Activated T-cell treated with anti-CD3 and anti-CD28 coated beads for 1 hour (primary cell): ENCODE results near the gene CFAP46.
"Not testable (repeated sequence)": the region's sequence is repeated elsewhere in the genome, so short reads cannot be mapped to it uniquely, and the experiment has no call there.

Source experiments
- DNase-seq: peaks from one replicate; pipeline ENCODE4 v3.0.0-alpha.2; 2020; ENCODE audit warnings: low read depth

CFAP46 gene

DNA sequence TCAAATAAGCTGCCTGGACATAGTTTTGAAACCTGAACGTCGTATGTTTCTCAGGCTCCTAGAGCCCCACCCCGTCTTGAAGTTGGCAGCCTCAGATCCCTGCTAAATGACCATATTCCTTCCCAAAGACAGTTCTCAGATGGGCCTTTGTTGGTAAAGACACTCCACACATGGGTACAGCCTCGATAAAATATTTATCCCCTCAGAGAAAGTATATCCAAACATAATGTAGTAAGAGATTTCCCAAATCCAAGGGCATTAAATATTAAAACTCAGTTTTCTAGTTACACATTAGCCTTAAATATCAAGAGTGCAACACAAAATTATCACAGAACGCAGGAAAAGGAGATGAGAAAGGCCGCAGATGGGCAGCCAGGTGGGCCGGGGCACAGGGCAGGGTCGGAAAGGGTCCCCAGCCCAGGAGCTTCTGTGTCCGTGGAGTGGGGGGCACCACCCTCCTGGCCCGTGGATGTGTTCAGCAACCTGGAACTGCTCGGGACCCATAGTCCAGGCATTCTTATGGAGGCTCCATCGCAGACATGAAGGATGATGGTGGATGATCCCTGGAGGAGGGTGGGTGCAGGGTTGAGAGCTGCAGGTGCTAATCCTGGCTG, 1.5 kb upstream of the CFAP46 start:
- no peak for DNase-seq

DNA sequence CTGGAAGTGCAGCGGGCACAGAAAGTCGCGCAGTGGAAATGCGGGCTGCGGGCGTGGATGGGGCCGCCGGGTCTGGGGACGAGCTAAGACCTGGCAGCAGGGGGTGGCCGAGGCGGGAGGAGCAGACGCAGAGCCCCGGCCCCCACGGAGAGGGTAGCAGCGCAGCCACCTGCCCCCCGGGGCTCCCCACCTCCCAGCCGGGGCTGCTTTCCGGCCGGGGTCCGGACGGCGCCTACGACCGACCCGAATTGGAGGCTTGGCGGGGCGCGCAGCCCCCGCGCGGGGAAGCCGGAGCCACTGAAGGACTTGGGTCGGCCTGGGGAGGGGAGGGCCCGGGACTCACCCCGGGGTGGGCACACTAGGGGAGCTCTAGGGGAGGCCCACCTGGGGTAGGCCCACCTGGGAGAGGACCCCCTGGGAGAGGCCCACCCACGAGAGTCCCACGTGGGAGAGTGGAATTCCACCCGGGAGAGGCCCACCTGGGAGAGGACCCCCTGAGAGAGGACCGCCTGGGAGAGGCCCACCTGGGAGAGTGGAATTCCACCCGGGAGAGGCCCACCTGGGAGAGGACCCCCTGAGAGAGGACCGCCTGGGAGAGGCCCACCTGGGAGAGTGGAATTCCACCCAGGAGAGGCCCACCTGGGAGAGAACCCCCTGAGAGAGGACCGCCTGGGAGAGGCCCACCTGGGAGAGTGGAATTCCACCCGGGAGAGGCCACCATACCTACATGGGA, 854 bp upstream of the CFAP46 start:
- no peak for DNase-seq

DNA sequence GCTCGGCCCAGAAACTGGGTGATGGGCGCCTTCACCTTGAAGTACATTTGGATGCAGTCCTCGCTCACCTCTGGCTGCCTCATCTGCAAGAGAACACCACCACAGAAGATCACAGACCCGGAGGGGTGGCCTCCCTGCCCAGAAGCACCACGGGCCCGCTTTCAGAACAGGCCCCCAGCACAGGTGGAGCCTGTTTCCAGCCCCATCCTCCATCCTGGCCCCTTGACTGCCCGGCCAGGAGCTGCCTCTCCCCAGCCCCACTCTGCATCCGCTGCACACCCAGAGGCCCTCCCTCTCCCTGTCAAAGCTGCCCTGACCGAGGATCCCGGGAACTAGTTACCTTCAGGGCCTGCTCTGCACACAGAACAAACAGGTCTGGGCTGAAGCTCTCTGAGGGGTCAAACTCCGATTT, 724 bp downstream of the CFAP46 start:
- no peak for DNase-seq

DNA sequence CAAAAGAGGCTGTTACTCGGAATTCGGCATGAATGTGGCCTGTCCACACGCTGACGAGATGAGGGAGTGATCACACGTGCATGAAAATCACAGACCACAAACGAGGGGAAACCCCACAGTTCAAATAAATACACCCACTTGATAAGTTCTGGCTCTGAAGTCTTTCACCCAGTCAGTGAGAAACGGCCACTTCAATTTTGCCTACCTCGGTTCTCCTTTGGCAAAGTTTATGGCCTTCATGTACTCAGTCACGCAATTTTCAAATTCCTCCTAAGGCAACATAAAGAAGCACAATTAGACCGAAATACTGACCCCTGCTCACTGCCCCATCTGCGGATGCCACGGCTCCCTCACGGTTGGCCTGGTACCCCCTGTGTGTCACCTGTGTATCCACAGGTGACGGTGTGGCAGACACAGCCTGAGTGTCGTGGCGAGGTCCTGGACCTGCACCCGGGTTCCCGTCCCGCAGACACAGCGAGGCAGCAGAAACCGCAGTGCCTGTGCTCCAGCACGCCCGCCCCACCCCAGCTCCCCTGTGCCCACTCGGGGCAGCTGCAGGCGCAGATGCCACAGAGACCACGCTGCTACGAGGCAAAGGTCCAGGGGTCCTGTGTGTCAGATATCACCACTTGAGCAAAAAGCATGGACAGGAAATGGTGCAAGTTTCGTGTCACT, 1.4 kb downstream of the CFAP46 start:
- DNase-seq, result no peak

DNA sequence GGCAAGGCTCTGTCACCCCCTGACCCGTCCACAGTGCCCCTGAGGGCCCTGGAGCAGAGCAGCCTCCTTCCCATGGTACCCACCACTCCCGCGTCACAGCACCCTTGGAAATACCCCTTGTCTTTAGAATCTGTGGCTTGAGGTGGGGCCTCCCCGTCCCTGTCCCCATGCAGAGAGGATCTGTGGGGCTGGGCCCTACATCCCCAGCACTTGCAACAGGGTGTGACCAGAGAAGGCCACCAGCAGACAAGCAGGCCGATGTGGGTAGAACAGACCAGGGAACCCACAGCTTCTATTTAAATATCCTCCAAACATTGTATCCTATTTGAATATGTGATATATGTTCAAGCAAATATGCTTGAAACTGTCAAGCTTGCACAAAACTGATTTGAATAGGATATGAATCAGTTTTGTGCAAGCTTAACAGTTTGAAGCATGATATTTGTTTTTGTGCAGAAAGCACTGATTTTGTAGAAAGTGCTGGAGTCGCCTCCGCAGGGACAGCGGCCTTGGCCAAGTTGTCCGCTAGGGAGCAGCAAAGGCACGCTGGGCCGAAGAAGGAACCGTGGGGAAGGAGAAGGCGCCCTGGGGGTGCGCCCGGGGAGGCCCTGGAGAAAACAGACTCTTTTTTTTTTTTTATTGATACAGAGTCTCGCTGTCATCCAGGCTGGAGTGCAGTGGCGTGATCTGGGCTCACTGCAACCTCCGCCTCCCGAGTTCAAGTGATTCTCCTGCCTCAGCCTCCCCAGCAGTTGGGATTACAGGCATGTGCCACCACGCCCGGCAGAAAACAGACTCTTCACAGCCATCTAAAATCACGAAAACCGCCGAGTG, 2.2 kb downstream of the CFAP46 start:
- no peak for DNase-seq

DNA sequence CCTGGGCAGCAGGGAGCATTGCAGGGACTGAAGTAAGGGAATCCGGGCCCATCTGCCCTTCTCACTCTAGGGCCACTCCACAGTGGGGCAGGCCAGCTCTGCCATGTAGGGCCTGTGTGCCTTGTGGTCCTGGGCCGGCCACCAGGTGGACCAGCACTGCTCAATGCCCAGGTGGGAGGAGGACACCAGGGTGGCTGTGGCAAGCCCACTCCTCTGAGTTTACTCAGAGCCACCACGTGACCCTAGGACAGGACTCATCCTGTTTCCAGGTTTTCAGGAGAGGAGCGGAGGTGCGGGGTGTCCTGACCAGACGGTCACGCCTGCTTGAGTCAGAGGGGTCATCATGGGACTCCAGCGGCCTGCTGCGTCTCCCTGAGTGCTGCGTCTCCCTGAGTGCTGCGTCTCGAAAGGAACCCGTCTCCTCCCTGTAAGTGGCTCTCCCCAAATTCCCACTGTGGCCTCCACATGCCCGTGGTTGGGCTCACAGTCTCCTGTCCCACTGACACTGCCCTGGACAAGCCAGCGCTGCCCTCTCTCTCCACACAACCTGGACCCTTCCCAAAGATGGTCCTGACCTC, 2.9 kb downstream of the CFAP46 start:
- DNase-seq, result no peak

GRCh38 chr10:132938472-132939339, 3.7 kb downstream of the CFAP46 start:
- no peak for DNase-seq

DNA sequence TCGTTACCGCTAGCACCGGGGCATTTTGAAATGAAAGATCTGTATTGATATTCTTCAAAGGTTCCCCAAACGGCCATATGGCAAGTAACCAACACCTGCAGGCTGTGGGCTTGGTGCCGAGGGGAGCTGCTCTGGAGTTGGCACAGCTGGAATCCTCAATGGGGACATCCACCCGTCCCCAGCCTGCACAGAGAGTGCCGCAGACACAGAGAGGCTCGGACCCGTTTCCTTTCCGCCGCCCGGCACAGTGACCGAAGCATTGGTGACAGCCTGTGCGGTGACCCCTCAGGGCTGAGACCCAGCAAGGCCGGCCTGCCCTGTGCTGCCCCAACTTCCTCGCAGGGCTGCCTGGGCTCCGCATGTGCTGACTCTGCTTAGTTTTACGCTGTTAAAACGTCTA, 4.5 kb downstream of the CFAP46 start:
- no peak for DNase-seq

GRCh38 chr10:132934953-132935352, 7.4 kb downstream of the CFAP46 start:
- no peak for DNase-seq

- no peak for DNase-seq
These were observed 8.9 kb downstream of the CFAP46 start for GRCh38 chr10:132933308-132934042.

DNA sequence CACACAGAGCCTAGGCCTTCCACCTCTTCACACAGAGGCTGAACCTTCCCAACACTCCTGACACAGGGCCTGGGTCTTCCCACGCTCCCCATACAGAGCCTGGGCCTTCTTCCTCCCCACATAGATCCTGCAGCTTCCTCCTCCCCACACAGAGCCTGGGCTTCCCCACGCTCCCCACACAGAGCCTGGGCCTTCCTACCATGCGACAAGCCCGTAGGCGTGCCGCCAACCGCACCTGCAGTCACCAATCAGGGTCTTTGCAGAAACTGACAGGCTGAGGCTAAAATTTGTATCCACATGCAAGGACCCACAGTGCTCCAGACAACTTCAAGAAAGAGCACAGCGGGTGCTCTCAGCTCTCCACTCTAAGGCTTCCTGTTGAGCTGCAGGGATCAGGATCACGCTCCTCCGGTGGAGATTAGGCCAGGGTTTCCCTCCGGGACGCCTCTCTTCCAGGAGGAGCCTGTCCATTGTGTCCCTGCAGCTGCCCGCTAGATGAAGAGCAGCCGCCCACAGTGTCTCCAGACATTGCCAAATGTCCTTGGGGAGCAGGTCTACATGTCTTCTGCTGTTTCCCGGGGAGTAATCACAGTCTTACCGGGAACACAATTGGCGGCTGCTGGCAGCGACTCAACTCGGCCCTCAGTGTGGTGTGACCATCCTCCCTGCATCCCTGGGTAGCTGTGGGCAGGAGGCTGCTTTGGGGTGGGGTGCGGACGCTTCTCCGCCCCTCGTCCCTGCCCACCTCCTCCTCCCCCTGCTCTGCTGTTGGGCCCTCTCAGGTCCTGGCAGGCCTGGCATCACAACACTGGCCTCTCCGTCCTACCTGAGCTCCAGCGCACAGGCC, 9.7 kb downstream of the CFAP46 start:
- DNase-seq, result no peak

DNA sequence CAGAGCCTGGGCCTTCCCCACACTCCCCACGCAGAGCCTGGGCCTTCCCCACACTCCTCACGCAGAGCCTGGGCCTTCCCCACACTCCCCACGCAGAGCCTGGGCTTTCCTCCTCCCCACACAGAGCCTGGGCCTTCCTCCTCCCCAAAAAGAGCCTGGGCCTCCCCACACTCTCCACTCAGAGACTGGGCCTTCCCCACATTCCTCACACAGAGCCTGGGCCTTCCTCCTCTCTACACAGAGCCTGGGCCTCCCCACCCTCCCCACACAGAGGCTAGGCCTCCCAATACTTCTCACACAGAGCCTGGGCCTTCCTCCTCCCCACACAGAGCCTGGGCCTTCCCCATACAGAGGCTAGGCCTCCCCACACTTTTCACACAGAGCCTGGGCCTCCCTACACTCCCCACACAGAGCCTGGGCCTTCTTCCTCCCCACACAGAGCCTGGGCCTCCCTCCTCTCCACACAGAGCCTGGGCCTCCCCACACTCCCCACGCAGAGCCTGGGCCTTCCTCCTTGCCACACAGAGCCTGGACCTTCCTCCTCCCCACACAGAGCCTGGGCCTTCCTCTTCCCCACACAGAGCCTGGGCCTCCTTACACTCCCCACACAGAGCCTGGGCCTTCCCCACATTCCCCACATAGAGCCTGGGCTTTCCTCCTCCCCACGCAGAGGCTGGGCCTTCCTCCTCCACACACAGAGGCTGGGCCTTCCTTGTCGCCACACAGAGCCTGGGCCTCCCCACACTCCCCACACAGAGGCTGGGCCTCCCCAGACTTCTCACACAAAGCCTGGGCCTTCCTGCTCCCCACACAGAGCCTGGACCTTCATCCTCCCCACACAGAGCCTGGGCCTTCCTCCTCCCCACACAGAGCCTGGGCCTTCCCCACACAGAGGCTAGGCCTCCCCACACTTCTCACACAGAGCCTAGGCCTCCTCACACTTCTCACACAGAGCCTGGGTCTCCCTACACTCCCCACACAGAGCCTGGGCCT, 10.8 kb downstream of the CFAP46 start:
- not testable (repeated sequence) for DNase-seq

- not testable (repeated sequence) for DNase-seq
These were observed 11.7 kb downstream of the CFAP46 start for GRCh38 chr10:132930701-132931100.

DNA sequence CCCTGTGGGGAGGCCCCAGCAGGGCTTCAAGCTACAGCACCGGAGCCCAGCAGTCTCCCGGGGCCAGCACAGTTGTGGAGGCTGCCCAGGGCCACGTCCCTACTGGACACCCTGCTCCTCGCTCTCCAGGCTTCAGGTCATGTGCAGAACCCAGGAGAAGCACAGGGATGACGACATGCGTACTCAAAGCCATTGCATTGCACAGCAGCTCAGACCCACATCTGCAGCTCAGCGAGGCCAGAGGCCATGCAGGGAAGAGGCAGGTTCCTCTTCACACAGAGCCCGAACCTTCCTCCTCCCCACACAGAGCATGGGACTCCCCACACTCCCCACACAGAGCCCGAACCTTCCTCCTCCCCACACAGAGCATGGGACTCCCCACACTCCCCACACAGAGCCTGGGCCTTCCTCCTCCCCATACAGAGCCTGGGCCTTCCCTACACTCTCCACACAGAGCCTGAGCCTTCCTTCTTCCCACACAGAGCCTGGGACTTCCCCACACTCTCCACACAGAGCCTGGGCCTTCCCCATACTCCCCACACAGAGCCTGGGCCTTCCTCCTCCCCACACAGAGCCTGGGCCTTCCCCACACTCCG, 12.3 kb downstream of the CFAP46 start:
- DNase-seq, result no peak

GRCh38 chr10:132929480-132929879, 12.9 kb downstream of the CFAP46 start:
- no peak for DNase-seq

- no peak for DNase-seq
These were observed 14.1 kb downstream of the CFAP46 start for GRCh38 chr10:132928261-132928660.

DNA sequence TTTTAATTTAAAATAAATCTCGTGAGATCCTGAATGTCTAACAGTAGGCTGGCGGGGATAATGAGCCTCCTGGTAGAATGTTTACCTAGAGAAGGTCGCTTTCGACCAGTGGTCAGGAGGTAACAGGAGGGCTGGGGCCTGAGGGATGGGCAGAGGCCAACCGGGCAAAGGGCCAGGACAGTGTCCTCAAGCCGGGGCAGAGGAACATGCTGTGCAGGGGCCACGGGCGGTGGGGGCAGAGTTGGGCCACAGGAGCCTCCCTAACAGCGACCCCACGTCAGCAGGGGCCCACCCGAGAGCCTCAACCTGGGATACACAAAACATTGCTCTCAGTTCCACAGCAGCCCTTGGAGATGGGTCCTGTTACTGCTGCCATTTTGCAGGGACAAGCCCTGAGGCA, 14.5 kb downstream of the CFAP46 start:
- no peak for DNase-seq
